Esophagus muscularis mucosa (tissue), 3 donors: Measurements from ENCODE around the gene DRP2.

Experiments used
- POLR2A ChIP-seq: fragments of 450-650 bp; IDR thresholded peaks from one replicate; pipeline ENCODE4 v1.6.1; 2017; ENCODE audit warnings: antibody characterized with exemption, moderate library complexity, mild to moderate bottlenecking, low read depth
- TF ChIP-seq, protein P1 (sequence below), 3 experiments: fragments of 200-600 bp in 2 of 3; fragments of 450-650 bp in 1 of 3; sonication (generic) in 2 of 3; IDR thresholded peaks; one replicate each; pipeline ENCODE4 v1.5.1; 2017 to 2019; ENCODE audit warnings: antibody characterized with exemption in 3 of 3, mild to moderate bottlenecking in 2 of 3, moderate library complexity in 1 of 3

DNA sequence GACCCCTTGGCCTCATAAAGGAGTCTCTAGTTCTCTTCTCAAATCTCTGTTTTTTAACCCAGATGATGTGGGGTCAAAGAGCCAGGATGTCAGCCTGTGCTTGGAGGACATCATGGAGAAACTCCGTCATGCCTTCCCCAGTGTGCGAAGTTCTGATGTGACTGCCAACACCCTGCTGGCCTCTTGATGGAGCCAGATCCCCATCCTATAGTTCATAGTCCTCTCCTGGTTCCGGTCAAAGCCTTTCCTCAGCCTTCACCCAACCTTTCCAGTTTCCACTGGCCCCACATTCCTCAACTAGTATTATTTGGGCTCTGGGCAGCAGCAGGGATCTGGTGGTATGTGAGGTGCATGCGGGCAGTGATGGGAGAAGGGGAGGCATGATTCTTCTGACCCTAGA, 40.8 kb downstream of the DRP2 start:
- no peak for TF ChIP-seq POLR2A
- TF ChIP-seq, protein P1, sequence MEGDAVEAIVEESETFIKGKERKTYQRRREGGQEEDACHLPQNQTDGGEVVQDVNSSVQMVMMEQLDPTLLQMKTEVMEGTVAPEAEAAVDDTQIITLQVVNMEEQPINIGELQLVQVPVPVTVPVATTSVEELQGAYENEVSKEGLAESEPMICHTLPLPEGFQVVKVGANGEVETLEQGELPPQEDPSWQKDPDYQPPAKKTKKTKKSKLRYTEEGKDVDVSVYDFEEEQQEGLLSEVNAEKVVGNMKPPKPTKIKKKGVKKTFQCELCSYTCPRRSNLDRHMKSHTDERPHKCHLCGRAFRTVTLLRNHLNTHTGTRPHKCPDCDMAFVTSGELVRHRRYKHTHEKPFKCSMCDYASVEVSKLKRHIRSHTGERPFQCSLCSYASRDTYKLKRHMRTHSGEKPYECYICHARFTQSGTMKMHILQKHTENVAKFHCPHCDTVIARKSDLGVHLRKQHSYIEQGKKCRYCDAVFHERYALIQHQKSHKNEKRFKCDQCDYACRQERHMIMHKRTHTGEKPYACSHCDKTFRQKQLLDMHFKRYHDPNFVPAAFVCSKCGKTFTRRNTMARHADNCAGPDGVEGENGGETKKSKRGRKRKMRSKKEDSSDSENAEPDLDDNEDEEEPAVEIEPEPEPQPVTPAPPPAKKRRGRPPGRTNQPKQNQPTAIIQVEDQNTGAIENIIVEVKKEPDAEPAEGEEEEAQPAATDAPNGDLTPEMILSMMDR (IDR thresholded peaks at IDR 0.05), result no peak
